T-helper 2 cell treated with Interferon-gamma antibody and Interleukin-4, amounts not matched to agents 100 ng/mL and 5 ng/mL, for 36 hours (primary cell): ENCODE results near the gene C2orf76. TPM values are rescaled to one million over a fixed set of nuclear protein-coding genes. Genes with fewer than 3 reads are reported as not detected.
"Not testable (repeated sequence)": the region's sequence is repeated elsewhere in the genome, so short reads cannot be mapped to it uniquely, and the experiment has no call there.

Source experiments
- intact Hi-C: fragments of 100-400 bp; cut with micrococcal nuclease; formaldehyde crosslinking; loops from one replicate; pipeline ENCODE4 v1.15.1; 2023
- total RNA-seq: library from RNA; stranded (reverse); gene quantifications from 2 replicates; pipeline ENCODE4 v1.2.3, GENCODE V29; 2022

C2orf76 gene
- total RNA-seq, 1 donor from 2014 or later = 8.6 TPM

DNA sequence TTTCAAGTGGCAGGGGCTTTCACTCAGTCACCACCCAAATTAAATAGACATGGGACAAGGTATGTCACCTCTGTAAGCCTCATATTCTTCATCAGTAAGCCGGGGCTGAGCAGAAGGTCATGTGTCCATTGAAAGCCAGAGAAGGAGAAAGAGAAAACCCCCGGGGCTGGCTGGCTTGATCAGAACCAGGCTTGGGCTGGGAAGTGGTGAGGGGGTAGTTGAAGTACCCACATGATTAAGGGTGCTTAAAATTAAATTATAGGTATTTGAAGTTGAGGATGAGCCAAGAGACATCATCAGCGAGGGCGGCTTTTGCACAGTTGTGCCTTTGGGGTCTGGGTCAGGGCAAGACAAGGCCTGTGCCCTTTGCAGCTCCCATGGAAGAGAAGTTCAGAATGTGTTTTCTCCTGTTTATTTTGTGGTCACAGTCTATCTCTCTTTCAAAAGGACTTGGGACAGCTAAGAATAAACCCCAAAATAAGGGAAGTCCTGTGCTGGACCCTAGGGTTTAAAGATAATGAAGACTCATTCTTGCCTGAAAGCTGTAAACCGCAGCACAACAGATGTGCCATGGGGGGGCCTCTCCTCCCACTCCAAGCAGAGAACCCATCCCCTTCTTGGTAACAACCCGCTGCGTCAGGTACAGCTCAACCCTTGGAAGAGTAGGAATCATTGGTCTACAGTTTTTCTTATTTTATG is 10.8 kb upstream of the C2orf76 start:
- intact Hi-C loops = no loop called here

DNA sequence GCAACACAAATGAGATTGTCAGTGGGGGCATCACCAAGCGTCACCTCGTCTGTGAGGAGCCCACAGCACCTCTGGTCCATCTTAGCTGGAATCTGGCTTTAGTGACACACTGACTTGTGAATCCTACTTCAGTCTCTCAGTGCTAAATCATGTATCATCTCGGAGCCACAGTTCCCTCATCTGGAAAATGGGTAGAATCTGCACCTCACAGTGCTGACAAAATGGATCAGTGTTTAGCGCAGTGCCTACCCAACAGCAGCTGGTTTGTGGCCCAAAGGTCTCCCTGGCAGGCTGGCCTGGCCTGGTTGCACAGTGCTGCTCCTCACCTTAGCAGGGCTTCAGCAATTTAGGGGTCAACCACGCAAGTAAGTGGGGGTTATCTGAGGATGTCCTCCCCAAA is 10.2 kb upstream of the C2orf76 start:
- intact Hi-C loops = no loop called here

- intact Hi-C loops = not testable (repeated sequence)
These were observed 9.8 kb upstream of the C2orf76 start for GRCh38 chr2:119376406-119376805.

- intact Hi-C loops = not testable (repeated sequence)
These were observed 7.5 kb upstream of the C2orf76 start for GRCh38 chr2:119373907-119374745.

DNA sequence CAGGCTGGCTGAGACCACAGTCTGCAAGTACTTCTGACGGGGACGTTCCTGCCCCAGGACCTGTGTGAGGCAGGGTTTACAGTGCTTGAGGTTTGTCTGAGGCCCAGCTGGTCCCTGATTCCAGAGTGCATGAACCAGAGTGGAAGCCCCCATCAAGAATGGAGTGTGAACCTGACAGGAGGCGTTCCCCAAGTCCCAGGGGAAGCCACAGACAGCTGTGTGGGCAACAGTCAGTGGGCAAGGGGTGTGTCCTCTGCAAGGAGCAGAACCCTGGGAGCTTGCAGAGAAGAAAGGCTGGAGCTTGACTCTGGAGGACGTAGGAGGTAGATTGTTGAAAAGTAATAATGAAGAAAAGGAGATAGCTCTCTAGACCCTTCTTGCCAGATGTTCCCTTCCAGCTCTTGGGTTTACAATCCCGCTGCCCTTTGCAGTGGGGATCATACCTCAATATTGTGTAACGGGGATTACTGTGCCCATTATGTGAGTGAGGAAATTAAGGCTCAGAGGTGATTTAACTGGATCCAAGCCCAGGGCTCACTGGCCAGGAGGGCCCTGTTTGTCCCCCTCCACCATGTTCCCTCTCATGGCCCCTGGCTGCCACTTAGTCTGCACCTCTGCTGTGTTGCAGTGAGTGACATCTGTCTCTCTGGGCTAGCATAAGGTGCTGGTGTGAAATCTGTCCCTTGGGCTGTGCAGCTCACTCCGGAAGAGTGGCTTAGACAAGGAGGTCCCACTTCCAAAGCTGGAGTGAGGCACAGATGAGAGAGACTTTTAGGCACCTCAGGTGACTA is 6.3 kb upstream of the C2orf76 start:
- intact Hi-C loops = no loop called here

- intact Hi-C loops = no loop called here
These were observed 4.5 kb upstream of the C2orf76 start for GRCh38 chr2:119371111-119371510.

DNA sequence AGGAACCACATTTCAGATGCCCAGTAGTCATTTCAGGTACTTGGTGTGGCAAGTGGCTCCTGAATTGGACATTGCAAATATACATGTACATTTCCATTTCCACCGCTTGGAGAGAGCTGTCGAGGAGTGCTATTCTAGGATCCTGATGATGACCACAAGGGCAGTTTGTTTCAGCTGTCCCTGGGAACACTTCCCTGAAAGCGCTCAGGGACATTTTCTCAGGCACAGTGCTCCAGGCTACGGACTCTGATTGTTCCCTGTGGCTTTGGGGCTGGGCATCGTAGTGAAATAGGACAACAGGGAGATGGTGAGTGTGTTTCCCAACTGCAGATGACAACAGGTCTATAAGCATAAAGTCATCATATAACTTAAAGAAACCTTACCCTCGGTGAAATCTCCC is 3.2 kb upstream of the C2orf76 start:
- intact Hi-C loops = loop anchor here (10.0 kb wide), 1 partner anchor 1555 kb away; the partner anchor contains the start of gene DDX18

- intact Hi-C loops = loop anchor here (2.0 to 10.0 kb wide), 2 partner anchors 311 to 1553 kb away; partner anchors contain the start of genes DDX18 and TMEM177
These were observed 952 bp upstream of the C2orf76 start for GRCh38 chr2:119367472-119368099.

DNA sequence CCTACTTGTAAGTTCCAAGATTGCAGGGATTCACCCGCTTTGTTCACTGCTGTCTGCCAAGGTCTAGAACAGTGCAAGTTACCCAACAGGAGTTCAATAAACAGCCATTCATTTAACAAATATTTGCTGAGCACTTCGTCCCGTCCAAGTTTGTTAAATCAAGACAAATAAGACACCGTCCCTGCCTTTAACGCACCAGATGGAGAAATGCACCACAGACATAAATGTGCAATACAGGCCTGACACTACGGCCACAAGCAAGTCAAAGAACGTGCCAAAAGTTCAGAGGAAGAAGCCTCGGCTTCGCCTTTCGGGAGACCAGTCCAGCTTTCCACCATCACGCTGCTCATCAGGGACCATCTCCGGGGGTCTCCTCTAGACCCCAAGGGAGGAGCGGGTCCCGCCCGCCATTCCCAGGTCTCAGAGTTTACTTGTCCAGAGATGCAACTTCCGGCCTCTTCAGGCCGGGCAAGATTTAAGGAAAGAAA is 429 bp downstream of the C2orf76 start:
- intact Hi-C loops = loop anchor here (1.0 to 10.0 kb wide), 4 partner anchors 313 to 1551 kb away; partner anchors contain the start of genes CCDC93, DDX18, TMEM177 and TMEM185B

- intact Hi-C loops = loop anchor here (10.0 kb wide), 1 partner anchor 1551 kb away; the partner anchor contains the start of gene DDX18
These were observed 1.2 kb downstream of the C2orf76 start for GRCh38 chr2:119365436-119365835.

- intact Hi-C loops = loop anchor here (10.0 kb wide), 1 partner anchor 1550 kb away; the partner anchor contains the start of gene DDX18
These were observed 1.8 kb downstream of the C2orf76 start for GRCh38 chr2:119364798-119365197.

DNA sequence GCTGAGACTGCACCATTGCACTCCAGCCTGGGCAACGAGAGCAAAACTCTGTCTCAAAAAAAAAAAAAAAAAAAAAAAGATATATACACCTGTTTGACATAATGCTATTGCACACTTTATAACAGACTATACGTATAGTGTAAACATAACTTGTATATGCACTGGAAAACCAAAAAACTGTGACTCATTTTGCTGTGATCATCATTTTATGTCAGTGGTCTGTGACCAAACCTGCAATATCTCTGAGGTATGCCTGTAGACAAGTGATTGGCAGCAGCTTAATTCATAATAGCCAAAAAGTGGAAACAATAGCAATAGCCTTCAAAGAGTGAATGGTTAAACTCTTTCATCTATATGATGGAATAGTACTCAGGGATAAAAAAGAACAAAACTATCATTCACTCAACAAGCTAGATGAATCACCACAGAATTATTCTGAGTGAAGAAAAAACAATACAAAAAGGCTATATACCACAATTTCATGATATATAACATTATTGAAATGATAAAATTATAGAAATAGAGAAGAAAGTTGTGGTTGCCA is 6.1 kb downstream of the C2orf76 start:
- intact Hi-C loops = loop anchor here (10.0 kb wide), 1 partner anchor 1546 kb away; the partner anchor contains the start of gene DDX18

DNA sequence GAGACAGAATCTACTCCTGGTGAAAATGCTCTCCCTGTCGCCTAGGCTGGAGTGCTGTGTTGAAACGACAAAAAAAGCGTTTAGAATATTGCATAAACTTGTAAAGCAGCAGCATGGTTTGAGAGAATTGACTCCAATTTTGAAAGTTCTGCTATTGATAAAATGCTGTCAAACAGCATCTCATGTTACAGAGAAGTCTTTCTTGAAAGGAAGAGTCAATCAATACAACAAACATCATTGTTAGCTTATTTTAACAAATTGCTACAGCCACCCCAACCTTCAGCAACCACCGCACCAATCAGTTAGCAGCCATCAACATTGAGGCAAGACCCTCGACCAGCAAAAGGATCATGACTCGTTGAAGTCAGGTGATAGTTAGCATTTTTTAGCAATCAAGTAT is 6.9 kb downstream of the C2orf76 start:
- intact Hi-C loops = loop anchor here (10.0 kb wide), 1 partner anchor 1545 kb away; the partner anchor contains the start of gene DDX18

GRCh38 chr2:119354860-119355259 is 11.8 kb downstream of the C2orf76 start:
- intact Hi-C loops = no loop called here

DNA sequence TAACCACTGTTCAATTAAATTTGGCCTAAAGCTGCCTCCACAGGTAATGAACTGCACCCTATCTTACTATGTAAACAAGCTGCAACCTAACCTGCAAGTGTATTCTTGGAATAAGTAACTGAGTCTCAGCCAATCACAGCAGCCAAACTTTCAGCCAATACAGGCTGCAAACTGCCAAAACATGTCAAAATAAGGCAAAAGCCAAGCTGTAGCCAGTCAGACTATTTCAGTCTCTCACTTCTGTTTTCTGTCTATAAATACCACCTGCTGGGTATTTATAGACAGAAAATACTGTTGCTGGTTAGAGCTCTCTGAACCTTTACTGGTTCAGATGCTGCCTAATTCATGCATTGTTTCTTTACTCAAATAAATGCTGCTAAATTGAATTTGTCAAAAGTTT is 14.3 kb downstream of the C2orf76 start:
- intact Hi-C loops = no loop called here

DNA sequence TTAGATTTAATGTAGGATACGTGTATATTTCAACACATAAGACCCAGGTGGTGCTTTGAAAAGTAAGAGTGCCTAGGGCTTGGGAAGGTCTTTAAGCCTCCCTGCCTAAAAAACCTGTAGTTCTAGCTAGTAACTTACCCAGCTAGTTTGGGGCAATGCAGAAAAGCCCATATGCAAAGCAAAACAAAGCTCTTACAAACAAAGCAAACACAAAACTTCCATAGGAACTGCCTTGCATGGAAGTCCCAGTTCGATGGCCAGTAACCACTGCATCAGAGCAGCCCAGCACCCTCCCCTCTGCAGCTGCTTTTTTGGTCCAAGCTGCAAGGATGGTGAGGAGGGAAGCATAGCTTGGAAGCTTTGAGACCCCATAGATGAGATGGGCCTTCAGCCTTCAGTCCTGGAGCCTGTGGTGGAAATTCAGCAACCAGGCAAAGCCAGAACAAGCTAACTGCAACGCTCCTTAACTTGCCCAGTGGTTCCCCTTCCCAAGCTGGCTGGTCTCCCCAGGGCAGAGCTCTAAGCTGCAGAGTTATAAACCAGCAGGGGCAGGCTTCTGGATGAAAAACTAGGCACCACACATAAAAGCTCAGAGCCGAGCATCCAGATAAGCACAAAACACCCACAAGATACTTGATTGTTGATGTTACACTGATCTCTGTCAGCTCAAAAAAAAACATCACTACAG is 16.2 kb downstream of the C2orf76 start:
- intact Hi-C loops = no loop called here

GRCh38 chr2:119349289-119349688 is 17.3 kb downstream of the C2orf76 start:
- intact Hi-C loops = no loop called here

DNA sequence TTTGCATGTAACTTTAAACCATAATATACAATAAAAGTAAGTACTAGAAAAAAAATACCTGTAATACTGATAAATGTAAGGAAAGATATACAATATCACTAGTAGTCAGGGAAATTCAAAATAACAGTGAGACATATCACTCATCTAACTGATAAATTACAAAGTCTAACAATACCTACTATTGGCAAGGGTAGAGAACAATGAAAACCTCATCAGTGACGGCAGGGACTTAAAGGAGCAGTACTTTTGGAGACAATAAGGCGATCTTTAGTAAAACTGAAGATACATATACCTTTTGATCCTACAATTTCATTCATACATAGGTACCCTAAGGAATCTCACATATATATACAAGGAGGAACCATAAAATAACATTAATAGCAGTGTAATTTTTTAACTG is 24.9 kb downstream of the C2orf76 start:
- intact Hi-C loops = no loop called here

- intact Hi-C loops = no loop called here
These were observed 27.1 kb downstream of the C2orf76 start for GRCh38 chr2:119339562-119339923.
